Ascending aorta (tissue), 2 donors: ENCODE data around the gene GRB14. TPM values are rescaled to one million over a fixed set of nuclear protein-coding genes. Genes with fewer than 3 reads are reported as not detected.

ENCODE experiments used
- DNase-seq, 2 donors: peaks; one replicate each; pipeline ENCODE4 v3.0.0-alpha.2; 2019; ENCODE audit warnings: low spot score in 2 of 2
- H3K27ac ChIP-seq, 2 donors: fragments of 200-600 bp; sonication (generic); one replicate each; pipeline ENCODE4 v1.5.1; 2016 to 2017; ENCODE audit warnings: mild to moderate bottlenecking in 1 of 2
- H3K27me3 ChIP-seq: fragments of 200-600 bp; sonication (generic); one replicate; pipeline ENCODE4 v1.5.1; 2017
- H3K36me3 ChIP-seq, 2 donors: fragments of 200-600 bp; sonication (generic); one replicate each; pipeline ENCODE4 v1.5.1; 2016
- H3K4me1 ChIP-seq, 2 donors: fragments of 200-600 bp; sonication (generic); one replicate each; pipeline ENCODE4 v1.5.1; 2016 to 2017; ENCODE audit warnings: mild to moderate bottlenecking in 1 of 2
- H3K4me3 ChIP-seq, 2 donors: fragments of 200-600 bp; sonication (generic); one replicate each; pipeline ENCODE4 v1.5.1; 2016 to 2017; ENCODE audit warnings: mild to moderate bottlenecking in 1 of 2
- H3K9me3 ChIP-seq, 2 donors: fragments of 200-600 bp; sonication (generic); one replicate each; pipeline ENCODE4 v1.5.1; 2016
- intact Hi-C: fragments of 100-400 bp; cut with DNase I; formaldehyde crosslinking; loops from one replicate; pipeline ENCODE4 v1.15.1; 2023
- total RNA-seq: library from RNA; depleted of rRNA; stranded (reverse); fragments of >200 nt; gene quantifications from one replicate; pipeline ENCODE4 v1.1.0, GENCODE V29; 2016
- TF ChIP-seq, protein P1 (sequence below), 3 experiments: fragments of 200-600 bp in 2 of 3; fragments of 450-650 bp in 1 of 3; sonication (generic) in 2 of 3; IDR thresholded peaks; one replicate each; pipeline ENCODE4 v1.5.1; 2016 to 2019; ENCODE audit warnings: antibody characterized with exemption in 3 of 3, mild to moderate bottlenecking in 1 of 3, moderate library complexity in 1 of 3

Gene GRB14
- total RNA-seq, 1 donor from 2014 or later: 1.1 TPM

DNA sequence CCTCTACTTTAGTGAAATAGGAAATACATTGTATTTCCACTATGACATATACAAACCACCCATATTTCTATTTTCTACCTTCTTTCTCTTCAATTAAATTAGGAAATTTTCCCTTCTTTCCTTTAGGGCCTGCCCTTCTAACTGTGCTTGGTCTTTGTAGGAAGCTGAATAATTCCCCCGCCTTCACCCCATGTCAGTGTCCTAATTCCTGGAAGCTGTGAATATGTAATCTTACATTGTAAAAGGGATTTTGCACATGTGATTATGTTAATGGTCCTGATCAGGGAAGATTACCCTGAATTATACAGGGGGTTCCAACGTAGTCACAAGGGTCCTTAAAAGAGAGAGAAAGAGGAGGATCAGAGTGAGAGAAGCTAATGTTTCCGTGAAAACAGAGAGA lies 40.2 kb downstream of the GRB14 start:
- TF ChIP-seq, protein P1, sequence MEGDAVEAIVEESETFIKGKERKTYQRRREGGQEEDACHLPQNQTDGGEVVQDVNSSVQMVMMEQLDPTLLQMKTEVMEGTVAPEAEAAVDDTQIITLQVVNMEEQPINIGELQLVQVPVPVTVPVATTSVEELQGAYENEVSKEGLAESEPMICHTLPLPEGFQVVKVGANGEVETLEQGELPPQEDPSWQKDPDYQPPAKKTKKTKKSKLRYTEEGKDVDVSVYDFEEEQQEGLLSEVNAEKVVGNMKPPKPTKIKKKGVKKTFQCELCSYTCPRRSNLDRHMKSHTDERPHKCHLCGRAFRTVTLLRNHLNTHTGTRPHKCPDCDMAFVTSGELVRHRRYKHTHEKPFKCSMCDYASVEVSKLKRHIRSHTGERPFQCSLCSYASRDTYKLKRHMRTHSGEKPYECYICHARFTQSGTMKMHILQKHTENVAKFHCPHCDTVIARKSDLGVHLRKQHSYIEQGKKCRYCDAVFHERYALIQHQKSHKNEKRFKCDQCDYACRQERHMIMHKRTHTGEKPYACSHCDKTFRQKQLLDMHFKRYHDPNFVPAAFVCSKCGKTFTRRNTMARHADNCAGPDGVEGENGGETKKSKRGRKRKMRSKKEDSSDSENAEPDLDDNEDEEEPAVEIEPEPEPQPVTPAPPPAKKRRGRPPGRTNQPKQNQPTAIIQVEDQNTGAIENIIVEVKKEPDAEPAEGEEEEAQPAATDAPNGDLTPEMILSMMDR (IDR thresholded peaks at IDR 0.05): no peak
- intact Hi-C loops: no loop called here
- no peak overlapping the region for H3K4me3 ChIP-seq
- no peaks in the 10 kb centered on the region for H3K27me3 ChIP-seq
- no peak overlapping the region for H3K27ac ChIP-seq
- DNase-seq: no peak
- H3K36me3 ChIP-seq: no peaks in the 10 kb centered on the region
- no peaks in the 10 kb centered on the region for H3K9me3 ChIP-seq
- H3K4me1 ChIP-seq: no peaks in the 10 kb centered on the region

DNA sequence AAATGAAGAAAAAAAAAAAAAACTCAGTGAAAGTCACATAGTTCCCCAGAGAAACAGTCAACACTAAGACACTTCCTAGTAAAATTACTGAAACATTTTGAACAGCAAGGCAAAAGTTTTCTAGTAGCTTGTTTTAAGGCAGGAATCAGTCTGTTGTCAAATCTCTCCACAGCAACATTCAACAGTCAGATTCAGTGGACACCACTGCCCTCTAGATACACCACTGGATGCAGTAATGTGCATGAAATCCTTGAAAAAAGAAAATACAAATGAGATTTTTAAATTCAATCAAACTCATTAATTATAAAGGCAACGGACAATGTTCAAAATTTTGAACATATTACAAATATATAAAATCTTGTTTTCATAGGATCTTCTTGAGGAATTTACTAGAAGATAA lies 46.4 kb downstream of the GRB14 start:
- TF ChIP-seq, protein P1 (IDR thresholded peaks at IDR 0.05): no peak
- no peaks in the 10 kb centered on the region for H3K36me3 ChIP-seq
- H3K4me1 ChIP-seq: no peaks in the 10 kb centered on the region
- no peak overlapping the region for H3K27ac ChIP-seq
- no peak for DNase-seq
- H3K9me3 ChIP-seq: no peaks in the 10 kb centered on the region
- H3K4me3 ChIP-seq: no peak overlapping the region
- H3K27me3 ChIP-seq: no peaks in the 10 kb centered on the region
- intact Hi-C loops: no loop called here

DNA sequence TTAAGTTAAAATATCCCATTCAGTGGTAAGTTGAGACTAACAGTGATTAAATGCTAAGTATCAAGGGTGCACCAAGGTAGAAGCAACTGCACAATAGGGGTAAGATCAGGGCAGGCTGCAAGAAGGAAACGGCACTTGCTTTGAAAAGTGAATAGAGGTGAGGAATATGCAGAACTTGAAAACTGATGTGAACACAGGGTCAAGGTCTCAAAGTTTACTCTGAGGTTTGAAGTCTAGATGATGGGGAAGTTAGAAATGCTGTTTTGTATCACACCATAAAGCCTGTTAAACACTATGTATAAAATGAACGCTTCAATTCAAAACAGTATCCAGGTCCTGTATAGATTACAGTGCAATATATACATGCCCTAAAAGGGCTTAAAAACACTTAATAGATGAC lies 50.8 kb downstream of the GRB14 start:
- H3K4me3 ChIP-seq: no peak overlapping the region
- H3K36me3 ChIP-seq: no peaks in the 10 kb centered on the region
- TF ChIP-seq, protein P1 (IDR thresholded peaks at IDR 0.05): no peak
- H3K27me3 ChIP-seq: no peaks in the 10 kb centered on the region
- H3K4me1 ChIP-seq: no peaks in the 10 kb centered on the region
- no peak for DNase-seq
- intact Hi-C loops: no loop called here
- no peak overlapping the region for H3K27ac ChIP-seq
- no peaks in the 10 kb centered on the region for H3K9me3 ChIP-seq

DNA sequence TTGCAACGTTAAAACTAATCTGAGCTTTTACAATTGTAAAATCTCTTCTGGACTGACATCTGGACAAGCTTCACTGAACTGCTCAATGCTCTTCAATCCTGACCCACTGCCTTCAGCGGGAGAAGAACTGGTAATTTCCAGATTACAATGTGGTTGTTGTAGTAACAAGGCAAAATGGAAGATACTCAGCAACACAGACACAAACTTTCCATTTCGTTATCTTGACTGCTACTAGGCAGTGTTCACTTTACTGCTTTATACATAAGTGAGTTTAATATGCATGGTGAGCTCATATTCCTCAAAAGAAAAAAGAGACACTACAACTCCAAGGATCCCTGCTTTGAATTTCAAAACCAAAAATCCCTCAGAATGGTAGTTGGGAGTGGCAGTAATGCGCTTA lies 51.9 kb downstream of the GRB14 start:
- no peaks in the 10 kb centered on the region for H3K9me3 ChIP-seq
- no peak for DNase-seq
- H3K4me1 ChIP-seq: no peaks in the 10 kb centered on the region
- intact Hi-C loops: no loop called here
- no peak overlapping the region for H3K27ac ChIP-seq
- no peaks in the 10 kb centered on the region for H3K36me3 ChIP-seq
- H3K27me3 ChIP-seq: no peaks in the 10 kb centered on the region
- H3K4me3 ChIP-seq: no peak overlapping the region
- TF ChIP-seq, protein P1 (IDR thresholded peaks at IDR 0.05): no peak

DNA sequence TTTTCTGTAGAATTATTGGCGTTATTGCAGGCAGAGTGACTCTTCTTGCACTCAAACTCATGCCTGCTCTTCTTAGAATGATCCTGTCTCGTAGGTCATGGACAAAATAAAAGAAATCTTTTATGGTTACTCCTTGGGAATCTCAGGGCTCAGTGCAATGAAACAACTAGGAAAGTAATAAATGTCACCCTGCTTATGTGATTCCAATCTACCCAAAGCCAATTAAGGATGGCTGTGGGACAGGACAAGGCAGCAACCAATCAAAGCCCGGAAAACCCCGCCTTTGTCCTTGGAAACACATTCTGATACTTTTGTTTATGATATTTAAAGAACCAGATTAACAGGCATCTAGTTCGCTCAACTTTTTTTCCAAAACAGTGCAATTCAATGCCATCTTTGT lies 53.0 kb downstream of the GRB14 start:
- Histone ChIP-seq H3K4me3 (peak overlapping the region in 1 of 2 donors; percentile 25), H3K4me1 (no peaks in the 10 kb centered on the region), H3K36me3 (no peaks in the 10 kb centered on the region), H3K27me3 (no peaks in the 10 kb centered on the region), H3K27ac (no peak overlapping the region), H3K9me3 (no peaks in the 10 kb centered on the region)
- intact Hi-C loops: no loop called here
- no peak for DNase-seq
- TF ChIP-seq, protein P1 (IDR thresholded peaks at IDR 0.05): no peak

DNA sequence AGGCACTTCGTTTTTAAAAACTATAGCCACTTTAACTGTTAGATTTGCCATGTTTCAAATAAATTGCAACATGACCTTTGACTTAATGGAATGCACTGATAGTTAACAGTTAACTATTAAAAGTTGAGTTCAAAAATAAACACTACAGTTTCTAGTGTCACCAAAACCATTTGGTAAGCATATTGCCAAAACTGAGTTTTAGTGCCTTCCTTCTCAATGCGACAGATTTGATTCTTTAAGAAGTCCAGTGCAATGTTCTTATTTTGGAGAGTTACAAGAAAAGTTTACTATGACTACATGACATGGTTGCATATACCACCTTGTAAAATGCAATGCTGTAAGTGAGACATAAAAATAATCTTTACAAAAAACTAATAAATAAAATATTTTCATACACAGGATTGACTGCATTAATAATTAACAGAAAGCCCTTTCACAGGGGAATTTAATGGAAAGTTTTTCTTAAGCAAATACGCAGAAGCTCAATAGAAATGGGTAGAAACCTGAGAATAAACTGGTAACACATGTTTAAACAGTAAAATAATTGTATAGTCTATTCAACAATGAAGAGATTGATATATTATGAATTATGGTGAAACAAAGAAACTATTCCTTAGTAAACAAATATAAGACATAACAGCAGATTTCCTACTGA lies 53.8 kb downstream of the GRB14 start:
- H3K36me3 ChIP-seq: no peaks in the 10 kb centered on the region
- H3K4me3 ChIP-seq: peak overlapping the region in 1 of 2 donors; percentile 25
- DNase-seq: no peak
- H3K4me1 ChIP-seq: no peaks in the 10 kb centered on the region
- intact Hi-C loops: no loop called here
- no peaks in the 10 kb centered on the region for H3K27me3 ChIP-seq
- no peaks in the 10 kb centered on the region for H3K9me3 ChIP-seq
- no peak overlapping the region for H3K27ac ChIP-seq
- TF ChIP-seq, protein P1 (IDR thresholded peaks at IDR 0.05): no peak
